ENCODE results near the gene PHACTR3. TPM values are rescaled to one million over a fixed set of nuclear protein-coding genes. Genes with fewer than 3 reads are reported as not detected.

The PHACTR3 gene
- total RNA-seq, 1 donor from 2014 or later: not detected

DNA sequence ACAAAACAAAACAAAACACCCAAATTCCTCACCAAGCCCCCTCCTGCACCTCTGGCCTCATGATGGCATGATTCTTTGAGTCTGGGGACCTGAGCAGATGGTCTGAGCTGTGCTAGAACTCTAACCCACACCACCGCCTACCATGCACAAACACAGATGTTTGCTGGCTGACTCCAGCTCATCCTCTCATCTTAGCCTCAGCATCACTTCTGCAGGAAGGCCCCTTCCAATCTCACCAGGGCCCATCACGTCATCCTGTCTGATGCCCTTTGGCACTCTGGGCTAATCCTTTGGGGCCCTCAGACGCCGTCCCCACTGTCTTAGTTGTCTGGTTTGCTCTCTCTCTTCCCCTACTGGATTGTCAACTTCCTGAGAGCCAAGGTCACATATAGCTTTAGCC is 85.8 kb downstream of the PHACTR3 start:
- intact Hi-C loops (cut with micrococcal nuclease): no loop called here

DNA sequence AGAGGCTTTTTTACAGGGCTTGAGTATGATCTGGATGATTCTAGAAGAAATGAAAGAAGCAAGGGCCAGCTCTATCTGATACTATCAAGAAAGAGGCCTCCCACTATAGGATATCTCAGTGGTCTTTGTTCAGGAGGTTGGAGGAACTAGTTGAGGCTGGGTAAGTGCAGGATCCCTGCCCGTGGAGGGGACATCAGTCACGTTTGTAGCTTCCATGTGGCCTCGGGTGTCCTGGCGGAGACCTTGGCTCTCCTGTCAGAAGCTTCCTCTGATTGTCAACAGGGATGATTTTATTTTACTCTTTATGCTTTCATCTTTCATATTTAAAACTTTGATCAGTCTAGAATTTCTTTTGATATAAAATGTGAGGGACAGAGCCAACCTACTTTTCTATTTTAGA is 86.6 kb downstream of the PHACTR3 start:
- intact Hi-C loops (cut with micrococcal nuclease): no loop called here

DNA sequence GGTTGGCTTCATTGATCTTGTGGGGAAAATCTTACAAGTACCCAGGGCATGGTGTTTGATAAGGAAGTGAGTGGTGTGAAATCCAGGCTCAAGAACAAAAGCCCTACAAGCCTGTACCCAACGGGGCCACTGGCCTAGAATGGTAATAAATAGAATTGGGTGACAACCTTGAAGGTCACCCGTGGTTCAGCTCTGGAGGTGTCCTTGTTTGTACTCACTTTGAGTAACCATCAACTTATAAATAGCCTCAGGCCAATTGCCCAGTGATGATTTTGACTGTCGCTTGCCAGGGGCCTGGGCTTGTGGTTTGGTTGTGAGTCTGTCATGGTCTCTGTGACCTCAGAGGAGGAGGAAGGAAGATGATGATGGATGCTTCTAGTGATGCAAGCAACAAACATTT is 87.8 kb downstream of the PHACTR3 start:
- intact Hi-C loops (cut with micrococcal nuclease): no loop called here

DNA sequence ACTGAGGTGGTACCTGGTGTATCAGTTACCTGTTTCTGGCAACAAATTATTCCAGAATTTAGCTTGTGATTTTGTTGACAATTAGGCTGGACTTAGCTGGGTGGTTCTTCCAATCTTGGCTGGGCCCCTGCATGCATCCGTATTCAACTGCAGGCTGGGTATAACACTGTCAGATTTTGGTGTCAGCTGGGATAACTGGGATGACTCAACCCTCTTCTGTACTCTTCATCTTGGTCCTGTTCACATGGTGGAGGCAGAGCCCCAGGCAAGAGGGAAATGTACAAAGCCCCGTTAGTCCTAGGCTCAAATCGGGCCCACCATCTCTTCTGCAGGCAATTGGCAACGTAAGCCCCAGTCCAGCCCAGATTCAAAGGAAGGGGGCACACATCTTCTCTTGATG is 89.2 kb downstream of the PHACTR3 start:
- intact Hi-C loops (cut with micrococcal nuclease): no loop called here

DNA sequence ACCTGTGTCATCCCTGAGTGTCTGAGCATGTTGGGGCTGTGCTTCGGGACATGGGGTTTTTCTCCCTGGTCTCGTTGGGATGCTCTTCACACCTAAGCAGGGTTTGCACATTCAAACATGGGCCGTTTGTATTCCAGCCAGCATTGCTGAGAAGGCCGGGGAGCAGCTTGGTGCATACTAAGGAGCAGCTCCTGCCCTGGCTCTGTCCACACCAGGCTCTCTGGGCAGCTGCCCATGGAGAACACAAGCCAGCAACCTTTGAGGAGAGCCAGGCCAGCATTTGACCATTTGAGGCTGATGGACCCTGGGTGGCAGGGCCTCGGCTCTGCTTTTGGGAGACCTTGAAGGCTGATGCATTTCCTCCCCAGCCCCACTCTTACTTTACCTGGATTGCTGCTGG is 92.1 kb downstream of the PHACTR3 start:
- intact Hi-C loops (cut with micrococcal nuclease): no loop called here

DNA sequence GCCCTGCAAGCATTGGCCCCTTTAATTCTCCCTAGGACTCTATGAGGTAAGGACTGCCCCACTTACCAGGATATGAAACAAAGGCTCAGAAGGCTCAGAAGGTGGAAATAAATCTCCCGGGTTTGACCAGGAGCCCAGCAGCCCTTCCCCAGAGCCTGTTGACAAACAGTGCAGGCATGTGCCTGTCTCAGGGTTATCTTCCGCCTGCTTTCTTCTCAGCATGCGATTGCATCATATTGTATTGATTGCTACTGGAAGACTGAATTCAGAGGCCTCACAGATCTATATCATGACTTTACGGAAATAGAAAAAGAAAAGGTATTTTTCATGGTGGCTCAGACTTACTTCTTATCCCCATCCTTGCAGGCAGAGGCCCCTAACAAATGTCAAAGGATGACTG is 92.7 kb downstream of the PHACTR3 start:
- intact Hi-C loops (cut with micrococcal nuclease): no loop called here

DNA sequence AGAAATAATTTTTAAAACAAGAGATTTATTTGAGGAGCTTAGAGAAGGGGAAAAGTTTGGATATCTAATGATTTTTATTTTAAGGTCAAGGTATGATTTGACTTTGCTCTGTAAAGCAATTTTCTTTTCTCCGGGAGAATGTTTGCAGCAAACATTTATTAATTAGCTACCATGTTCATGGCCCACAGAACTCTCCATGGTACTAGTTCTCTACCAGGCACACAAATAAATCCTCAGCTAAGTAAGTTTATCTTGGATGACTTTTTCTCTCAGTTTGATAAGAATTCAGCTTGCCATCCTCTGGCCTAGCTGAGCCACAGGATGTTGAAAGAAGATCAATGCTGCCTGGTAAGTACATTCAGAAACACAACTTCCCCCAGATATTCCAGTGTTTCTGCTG is 94.3 kb downstream of the PHACTR3 start:
- intact Hi-C loops (cut with micrococcal nuclease): no loop called here

DNA sequence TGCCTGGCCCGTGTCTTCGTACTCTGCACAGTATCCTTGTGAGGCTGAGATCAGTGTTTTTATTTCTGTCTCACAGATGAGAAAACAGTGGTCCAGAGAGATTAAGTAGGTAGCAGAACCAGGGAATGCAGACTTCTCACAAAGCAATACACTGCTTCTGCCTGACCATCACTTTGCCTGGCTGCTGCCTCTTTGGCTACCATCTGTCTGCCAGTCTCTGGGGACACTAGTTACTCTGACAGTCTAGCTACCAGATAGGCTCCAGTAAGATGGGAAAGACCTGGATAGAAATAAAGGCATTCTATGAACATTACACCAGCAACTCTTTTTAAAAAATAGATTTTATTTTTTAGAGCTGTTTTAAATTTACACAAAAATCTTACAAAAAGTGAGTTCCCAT is 96.9 kb downstream of the PHACTR3 start:
- intact Hi-C loops (cut with micrococcal nuclease): no loop called here

DNA sequence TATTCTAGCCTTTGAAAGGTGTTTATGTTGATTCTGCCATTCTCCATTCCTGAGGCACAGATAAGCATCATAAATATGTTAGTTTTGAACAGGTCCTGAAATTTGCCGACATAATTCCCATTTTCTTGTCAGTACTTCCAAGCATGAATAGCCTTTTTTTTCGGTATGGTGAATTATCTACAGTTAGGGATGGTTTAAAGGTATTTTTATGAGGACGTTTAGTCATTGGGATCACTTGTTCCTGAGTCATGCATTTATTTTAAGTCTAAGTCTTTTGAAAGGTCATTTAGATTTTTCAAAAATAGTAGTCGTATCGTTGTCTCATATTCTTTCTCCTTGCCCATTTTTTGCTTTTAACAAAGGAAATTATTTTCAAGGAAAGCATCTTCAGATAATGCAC is 98.7 kb downstream of the PHACTR3 start:
- intact Hi-C loops (cut with micrococcal nuclease): no loop called here

DNA sequence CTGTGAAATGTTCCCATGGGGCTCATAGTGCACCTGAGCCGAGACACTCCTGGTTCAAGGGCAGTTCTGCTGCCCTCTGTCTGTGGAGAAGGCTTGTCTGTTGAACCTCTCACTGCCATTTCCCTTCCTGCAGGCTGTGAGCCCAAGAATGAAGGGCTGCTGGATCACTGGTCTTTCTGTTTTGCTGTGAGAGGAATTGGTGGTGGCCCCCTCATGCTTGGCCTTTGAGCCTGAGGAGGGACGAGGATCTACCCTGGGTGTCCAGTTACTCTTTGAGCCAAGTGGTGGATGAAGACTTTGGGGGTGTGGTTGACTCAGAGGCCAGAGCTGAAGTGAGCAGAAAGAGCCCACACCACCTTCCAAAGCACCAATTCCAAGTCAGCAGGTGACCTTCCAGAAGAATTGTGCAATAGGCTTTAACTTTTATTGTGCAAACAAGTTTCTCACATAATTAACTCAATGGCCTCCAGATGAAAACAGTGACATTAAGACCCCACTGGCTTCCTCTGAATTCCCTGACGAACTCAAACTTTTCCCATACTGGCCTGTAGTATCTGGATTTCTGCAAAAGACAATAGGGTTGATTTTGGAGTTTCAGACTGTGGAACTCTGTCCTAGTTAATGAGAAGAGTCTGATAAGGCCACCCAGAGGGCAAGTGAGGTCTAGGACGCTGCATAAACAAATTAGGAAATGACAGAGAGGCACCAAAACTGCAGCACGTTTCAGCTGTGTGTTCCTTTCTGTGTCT is 101.5 kb downstream of the PHACTR3 start:
- intact Hi-C loops (cut with micrococcal nuclease): no loop called here

DNA sequence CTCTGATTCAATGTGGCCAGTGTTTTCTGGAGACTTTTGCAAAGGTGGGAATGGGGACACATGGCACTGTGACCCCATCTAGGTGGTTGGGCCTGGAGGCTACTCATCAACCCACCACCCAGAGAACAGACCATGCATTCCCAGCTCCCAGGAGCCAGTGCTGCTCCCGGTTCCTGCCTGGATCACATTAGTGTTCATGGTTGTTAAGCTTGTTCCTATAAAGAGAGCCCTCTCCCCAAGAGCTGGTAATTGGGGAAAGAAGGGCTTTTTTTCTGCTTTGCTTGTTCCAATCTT is 102.0 kb downstream of the PHACTR3 start:
- intact Hi-C loops (cut with micrococcal nuclease): no loop called here

DNA sequence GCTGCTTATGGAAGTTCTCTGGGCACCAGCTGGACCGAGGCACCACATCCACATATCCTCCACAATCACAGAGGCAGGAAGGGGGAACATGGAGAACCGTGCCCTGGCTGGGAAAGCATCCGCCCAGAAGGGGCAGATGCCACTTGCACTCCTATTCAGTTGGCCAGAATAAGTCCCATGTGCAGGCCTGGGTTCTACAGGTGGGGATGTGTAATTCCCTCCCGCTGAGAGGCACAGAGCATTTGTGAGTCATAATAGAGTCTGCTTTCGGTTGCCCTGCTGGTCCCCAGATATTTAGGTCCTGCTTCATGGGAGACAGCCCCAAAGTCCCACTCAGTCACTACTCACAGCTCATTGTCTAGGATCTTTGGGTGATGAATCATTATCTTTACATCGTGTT is 104.0 kb downstream of the PHACTR3 start:
- intact Hi-C loops (cut with micrococcal nuclease): no loop called here

DNA sequence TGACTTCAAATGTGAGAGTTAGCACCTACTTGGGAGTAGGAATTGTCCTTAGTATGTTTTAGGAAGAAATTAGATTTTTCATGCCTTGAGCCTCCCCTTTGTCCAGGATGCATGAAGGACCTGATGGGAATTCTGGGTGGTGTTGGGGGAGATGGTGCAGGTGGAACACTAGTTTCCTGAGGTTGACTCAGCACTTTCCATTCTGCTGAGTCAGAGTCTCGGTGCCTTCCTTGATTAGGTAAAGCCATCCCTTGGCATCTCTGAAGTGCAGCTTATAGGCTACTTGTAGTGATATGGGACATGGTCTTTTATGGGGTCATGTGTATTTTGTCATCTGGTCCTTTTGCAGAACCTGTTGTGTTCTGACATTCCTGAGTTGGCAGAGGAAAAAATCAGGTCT is 105.3 kb downstream of the PHACTR3 start:
- intact Hi-C loops (cut with micrococcal nuclease): no loop called here

DNA sequence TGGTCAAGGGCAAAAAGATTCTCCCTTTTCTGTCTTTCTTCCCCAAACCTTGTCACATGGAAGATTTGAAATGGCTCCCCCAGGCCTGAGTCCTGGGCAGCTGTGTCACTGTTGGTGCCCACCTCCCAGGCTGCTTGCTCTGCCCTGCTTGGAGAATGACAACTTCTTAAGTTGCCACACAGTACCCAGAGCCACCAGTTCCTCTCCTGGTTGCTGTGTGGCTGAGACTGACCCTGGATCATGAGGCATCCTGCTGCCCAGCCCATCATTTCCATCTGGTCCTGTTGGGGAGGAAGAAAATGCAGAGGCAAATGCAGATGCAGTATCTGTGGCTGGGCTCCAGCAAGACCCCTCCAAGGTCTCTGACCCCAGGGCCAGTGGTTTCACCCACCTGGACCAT is 113.7 kb downstream of the PHACTR3 start:
- intact Hi-C loops (cut with micrococcal nuclease): no loop called here

DNA sequence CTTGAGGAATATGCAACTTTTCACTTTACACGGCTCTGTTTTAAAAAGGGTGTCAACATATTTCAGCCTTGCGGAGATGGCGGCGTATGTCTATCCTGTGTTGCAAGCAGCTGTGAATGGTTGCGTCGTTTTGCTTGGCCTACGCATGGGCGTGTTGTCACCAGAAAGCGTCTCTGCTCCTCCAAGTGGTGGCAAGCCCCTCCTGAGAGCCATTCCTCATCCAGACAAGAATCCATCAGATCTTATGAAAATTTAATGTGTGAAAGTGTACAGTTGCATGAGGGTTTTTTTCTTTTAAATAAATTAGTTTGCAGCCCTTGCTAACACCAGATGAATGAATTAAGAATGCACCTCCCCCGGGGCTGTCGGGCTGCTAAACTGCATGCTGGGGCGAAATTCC is 114.4 kb downstream of the PHACTR3 start:
- intact Hi-C loops (cut with micrococcal nuclease): no loop called here

DNA sequence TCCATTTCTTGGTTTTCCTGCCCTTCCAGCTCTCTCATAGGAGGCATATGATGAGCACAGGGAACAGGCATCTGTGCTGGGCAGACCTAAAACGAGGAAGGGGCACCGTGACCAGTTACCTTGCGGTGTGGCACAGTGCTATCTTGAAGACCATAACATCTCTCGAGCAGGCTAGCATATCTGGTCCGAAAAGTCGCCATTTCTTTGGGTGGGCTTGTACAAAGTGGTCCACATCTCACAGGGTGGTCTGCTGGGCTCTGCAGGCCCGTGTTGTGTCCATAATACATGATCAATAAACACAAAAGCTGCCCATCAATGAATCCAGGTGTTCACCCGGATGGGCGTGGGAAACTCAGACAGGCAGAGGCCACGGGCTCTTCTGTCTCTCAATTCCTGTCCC is 115.7 kb downstream of the PHACTR3 start:
- intact Hi-C loops (cut with micrococcal nuclease): no loop called here

DNA sequence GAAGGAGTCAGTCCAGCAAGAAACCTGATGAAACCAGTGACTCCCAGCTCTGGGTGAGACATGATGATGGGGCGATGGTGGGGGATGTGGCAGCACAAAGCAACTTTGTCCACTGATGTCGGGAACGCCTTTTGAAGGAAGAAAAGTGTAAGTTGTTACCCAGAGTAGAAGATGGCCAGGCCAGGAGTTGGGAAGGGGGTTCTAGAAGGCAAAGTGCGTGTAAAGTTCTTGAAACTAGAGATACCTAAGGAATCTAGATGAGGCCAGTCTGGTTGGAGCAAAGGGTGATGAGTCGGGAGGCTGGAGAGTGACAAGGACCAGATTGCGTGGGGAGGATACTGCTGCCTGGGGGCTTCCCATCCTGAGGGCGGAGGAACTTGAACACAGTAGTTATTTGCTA is 117.0 kb downstream of the PHACTR3 start:
- intact Hi-C loops (cut with micrococcal nuclease): no loop called here

DNA sequence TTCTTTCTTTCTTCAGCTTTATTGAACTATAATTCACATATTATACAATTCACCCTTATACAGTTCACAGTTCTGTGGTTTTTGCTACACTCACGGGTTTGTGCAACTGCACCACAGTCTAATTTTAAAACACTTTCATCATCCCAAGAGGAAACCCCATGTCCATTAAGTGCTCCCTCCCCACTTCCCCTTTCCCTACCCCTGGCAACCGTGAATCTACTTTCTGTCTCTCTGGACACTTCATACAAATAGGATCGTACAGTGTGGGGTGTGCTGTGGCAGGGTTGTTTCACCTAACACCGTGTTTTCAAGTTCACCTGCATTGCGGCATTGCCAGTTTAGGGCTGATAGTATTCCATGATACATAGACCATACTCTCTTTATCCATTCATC is 118.8 kb downstream of the PHACTR3 start:
- intact Hi-C loops (cut with micrococcal nuclease): no loop called here

DNA sequence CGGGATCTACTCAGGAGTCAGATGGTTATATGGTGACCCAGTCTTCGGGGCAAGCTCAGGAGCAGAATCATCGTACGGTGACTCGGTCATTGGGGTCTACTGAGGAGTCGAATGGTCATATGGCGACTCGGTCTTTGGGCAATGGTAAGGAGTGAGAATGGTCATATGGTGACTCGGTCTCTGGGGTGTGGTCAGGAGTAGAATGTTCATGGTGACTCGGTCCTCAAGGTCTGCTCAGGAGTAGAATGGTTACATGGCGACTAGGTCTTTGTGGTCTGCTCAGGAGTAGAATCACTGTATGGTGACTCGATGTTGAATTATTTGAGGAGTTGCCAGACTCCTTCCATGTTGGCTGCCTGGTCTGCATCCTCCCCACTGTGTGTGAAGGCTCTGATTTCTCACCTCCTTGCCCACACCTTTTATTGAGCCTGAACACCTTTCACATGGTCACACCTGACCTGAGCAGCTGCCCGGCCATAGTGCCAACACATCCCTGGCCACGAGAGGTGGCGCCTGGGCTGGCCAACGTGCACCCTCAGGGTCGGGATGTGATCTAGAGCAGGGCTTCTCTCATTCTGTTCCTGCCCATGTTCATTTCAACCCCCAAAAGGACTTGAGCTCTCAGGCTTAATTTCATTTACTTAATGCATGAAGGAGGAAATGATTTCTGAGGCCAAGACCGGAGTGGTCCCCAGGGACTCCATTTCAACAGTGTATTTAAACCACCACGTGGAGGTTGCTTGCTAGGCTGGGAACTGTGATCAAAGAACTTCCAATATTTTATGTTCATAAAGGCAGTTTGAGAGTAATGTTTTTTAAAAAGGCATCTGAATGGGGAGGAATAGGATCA is 119.5 kb downstream of the PHACTR3 start:
- intact Hi-C loops (cut with micrococcal nuclease): no loop called here

DNA sequence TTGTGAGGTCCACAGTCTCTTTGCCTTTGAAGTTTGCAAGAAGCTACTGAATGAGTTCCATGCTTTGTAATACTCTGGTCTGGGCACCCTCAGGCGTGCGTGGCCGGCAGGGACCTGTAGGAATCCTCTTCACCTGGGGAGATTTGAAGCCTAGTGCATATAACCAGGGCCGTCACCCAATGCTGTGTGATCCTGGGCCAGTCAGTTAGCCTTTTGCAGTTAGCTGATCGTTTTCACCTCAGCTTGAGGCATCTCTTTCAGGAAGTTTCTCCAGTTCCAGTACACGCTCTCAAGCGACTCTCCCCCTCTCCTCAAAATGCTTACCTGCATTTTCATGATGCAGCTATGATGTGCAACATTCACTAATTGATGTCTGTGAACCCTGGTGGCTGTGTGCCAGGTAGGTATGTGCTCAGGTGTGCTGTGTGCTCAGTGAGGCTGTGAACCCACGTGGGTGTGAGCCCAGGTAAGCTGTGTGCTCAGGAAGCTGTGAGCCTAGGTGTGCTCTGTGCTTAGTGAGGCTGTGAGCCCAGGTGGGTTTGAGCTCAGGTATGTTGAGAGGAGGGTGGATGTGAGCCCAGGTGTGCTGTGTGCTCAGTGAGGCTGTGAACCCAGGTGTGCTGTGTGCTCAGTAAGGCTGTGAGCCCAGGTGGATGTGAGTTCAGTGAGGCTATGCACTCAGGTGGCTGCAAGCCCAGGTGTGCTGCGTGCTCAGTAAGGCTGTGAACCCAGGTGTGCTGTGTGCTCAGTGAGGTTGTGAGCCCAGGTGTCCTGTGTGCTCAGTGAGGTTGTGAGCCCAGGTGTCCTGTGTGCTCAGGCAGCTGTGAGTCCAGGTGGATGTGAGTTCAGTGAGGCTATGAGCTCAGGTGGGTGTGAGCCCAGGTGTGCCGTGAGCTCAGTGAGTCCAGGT is 120.4 kb downstream of the PHACTR3 start:
- intact Hi-C loops (cut with micrococcal nuclease): no loop called here

DNA sequence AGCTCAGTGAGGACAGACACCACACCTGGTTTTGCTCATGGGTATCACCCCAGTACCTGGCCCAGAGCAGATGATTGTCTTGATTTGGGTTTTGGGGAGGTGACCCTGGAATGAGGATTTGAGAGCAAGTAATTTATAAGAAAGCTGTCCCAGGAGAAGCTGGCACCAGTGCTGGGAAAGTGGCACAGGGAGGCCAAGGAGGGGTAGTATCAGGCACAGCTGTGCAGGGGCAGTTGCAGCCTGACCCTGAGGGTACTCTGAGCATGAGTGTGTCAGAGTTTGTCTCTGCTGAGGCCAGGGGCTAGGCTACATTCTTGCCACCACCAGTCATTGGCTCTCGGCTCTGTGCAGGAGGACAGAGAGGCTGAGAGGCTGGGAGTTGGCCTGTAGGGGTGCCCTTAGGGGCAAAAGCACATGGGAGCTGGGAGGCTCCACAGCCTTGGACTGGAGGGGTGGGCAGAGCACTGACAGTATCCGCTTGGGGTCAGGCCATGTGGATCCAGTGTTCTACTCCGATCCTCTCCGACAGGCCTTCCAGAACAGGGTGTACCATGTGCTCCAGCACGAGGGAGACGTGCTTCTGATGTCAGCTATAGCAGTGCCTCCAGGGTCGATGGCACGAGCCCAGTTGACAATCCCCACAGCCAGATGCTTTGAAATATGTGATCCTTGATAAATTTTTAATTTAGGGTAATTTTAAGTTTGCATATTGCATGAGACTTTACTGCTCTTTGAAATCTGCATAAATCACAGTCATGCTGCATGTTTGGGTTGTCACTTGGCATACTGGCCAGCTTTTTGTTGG is 121.3 kb downstream of the PHACTR3 start:
- intact Hi-C loops (cut with micrococcal nuclease): no loop called here

Measured in T-helper 2 cell treated with Interferon-gamma antibody and Interleukin-4, amounts not matched to agents 100 ng/mL and 5 ng/mL, for 36 hours (primary cell).